MM.1S (cell line): ENCODE data around the gene GPC3.

Experiments used
- DNase-seq: peaks from one replicate; pipeline ENCODE4 v3.0.0-alpha.2; 2015
- H2AFZ ChIP-seq: fragments of 300-600 bp; sonication (generic); 2 replicates; pipeline ENCODE4 v1.6.0; 2016; ENCODE audit warnings: antibody characterized with exemption, low read length
- H3F3A ChIP-seq: fragments of 300-600 bp; sonication (generic); 2 replicates; pipeline ENCODE4 v1.6.1; 2016; ENCODE audit warnings: mild to moderate bottlenecking, antibody characterized with exemption, low read length, moderate library complexity, mixed read lengths; ENCODE audit not compliant: insufficient read depth
- H3K27ac ChIP-seq: fragments of 300-600 bp; sonication (generic); 2 replicates; pipeline ENCODE4 v1.5.1; 2016; ENCODE audit warnings: mild to moderate bottlenecking, low read length
- H3K27me3 ChIP-seq: fragments of 300-600 bp; sonication (generic); replicated peaks from 2 replicates; pipeline ENCODE4 v1.6.0; 2016; ENCODE audit warnings: low read length; ENCODE audit not compliant: insufficient read depth
- H3K36me3 ChIP-seq: fragments of 300-600 bp; sonication (generic); replicated peaks from 2 replicates; pipeline ENCODE4 v1.6.1; 2016; ENCODE audit warnings: mild to moderate bottlenecking, low read length, mixed read lengths; ENCODE audit not compliant: insufficient read depth
- H3K4me1 ChIP-seq: fragments of 300-600 bp; sonication (generic); 2 replicates; pipeline ENCODE4 v1.6.1; 2016; ENCODE audit warnings: low read length, mixed read lengths
- H3K4me2 ChIP-seq: fragments of 300-600 bp; sonication (generic); 2 replicates; pipeline ENCODE4 v1.6.0; 2016; ENCODE audit warnings: low read depth, low read length
- H3K4me3 ChIP-seq: fragments of 300-600 bp; sonication (generic); 2 replicates; pipeline ENCODE4 v1.5.1; 2016; ENCODE audit warnings: low read length, mixed read lengths
- H3K79me2 ChIP-seq: fragments of 300-600 bp; sonication (generic); 2 replicates; pipeline ENCODE4 v1.6.1; 2016; ENCODE audit warnings: mixed run types, low read length, mixed read lengths
- H3K9ac ChIP-seq: fragments of 300-600 bp; sonication (generic); 2 replicates; pipeline ENCODE4 v1.6.1; 2016; ENCODE audit warnings: low read length, mixed read lengths
- H3K9me2 ChIP-seq: fragments of 300-600 bp; sonication (generic); replicated peaks from 2 replicates; pipeline ENCODE4 v1.6.1; 2016; ENCODE audit warnings: mild to moderate bottlenecking, low read length, mixed read lengths; ENCODE audit not compliant: insufficient read depth
- H3K9me3 ChIP-seq: fragments of 300-600 bp; sonication (generic); replicated peaks from 2 replicates; pipeline ENCODE4 v1.6.1; 2016; ENCODE audit warnings: mild to moderate bottlenecking, low read length, mixed read lengths; ENCODE audit not compliant: insufficient read depth
- H4K20me1 ChIP-seq: fragments of 300-600 bp; sonication (generic); 2 replicates; pipeline ENCODE4 v1.6.1; 2016; ENCODE audit warnings: mild to moderate bottlenecking, low read length, moderate library complexity, mixed read lengths; ENCODE audit not compliant: insufficient read depth
- EZH2 ChIP-seq: fragments of 300-600 bp; sonication (generic); optimal IDR thresholded peaks from 2 replicates; pipeline ENCODE3; 2017; ENCODE audit warnings: low read depth, mild to moderate bottlenecking, antibody characterized with exemption, low read length, mixed read lengths
- EZH2phosphoT487 ChIP-seq: fragments of 300-600 bp; sonication (generic); IDR thresholded peaks from 2 replicates; pipeline ENCODE4 v1.6.1; 2018; ENCODE audit warnings: antibody characterized with exemption, low read length
- TF ChIP-seq, protein P1 (sequence below): fragments of 300-600 bp; sonication (generic); IDR thresholded peaks from 2 replicates; pipeline ENCODE4 v1.5.1; 2016; ENCODE audit warnings: antibody characterized with exemption, low read length, mixed read lengths

GPC3 gene

DNA sequence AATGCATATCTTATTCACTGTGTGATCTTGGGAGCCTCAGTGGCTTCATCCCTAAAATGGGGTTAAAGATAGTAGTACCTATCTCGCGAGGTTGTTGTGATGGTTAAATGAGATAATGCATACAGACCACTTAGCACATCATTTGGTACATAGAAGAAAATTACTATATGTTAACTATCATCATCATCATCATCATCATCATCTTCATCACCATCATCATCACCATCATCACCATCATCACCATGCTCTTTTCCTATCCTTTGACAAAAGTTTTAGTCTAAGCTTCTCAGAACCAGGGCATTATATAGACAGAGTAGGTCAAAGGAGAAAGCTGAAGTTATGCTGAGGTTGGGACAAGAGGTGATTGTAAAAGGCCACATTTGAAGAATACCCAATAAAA, 145.0 kb downstream of the GPC3 start:
- H3K9me3 ChIP-seq = no peaks in the 10 kb centered on the region
- DNase-seq = no peak
- no peaks in the 10 kb centered on the region for H3K27me3 ChIP-seq
- H3K27ac ChIP-seq = no peak overlapping the region
- H3F3A ChIP-seq = no peaks in the 10 kb centered on the region
- no peaks in the 10 kb centered on the region for H3K9me2 ChIP-seq
- no peak for TF ChIP-seq EZH2phosphoT487
- H3K4me3 ChIP-seq = no peak overlapping the region
- H3K4me1 ChIP-seq = no peaks in the 10 kb centered on the region
- no peak overlapping the region for H2AFZ ChIP-seq
- no peaks in the 10 kb centered on the region for H3K79me2 ChIP-seq
- no peak overlapping the region for H3K9ac ChIP-seq
- H4K20me1 ChIP-seq = no peaks in the 10 kb centered on the region
- no peak overlapping the region for H3K4me2 ChIP-seq
- H3K36me3 ChIP-seq = no peaks in the 10 kb centered on the region

DNA sequence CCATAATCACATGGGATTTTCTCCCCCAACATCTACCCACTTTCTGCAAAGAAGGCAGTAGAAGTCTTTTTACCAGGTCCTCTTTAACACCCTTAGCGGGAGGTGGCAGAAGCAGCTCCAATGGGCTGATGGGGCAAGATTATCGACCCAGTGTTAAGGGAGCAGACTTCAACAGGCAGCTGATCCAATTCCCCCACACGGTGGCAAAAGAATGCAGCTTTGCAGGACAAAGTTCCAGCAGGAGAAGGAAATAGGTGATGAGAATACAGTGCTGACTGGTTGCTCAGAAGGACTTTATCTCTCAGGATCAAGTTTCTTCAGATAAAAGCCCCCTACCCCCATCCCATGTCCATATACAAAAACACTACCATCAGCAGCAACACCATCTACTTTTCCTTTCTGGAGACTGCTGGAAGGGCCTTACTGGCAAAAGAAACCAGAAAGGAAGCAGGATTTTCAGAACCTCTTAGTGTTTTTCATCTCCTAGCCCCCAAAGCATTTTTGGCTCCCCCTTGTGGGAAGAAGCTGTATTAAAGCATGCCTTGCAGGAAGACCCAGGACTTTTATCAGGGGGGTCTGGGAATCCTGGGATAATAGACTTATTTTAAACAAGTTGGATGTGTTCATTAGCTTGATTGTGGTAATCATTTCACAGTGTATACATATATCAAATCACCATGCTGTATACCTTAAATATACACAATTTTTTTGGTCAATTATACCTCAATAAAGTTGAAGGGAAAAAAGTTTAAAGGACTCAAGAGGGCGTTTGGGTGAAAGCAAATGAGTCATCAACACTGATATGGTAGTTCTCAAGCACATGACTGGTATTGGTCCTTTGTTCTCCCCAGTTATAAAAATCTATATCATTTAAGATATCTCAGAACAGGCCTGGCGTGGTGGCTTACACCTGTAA, 146.4 kb downstream of the GPC3 start:
- H3K27me3 ChIP-seq = no peaks in the 10 kb centered on the region
- H3K4me2 ChIP-seq = no peak overlapping the region
- peak; percentile 30 for DNase-seq
- H3F3A ChIP-seq = no peaks in the 10 kb centered on the region
- H4K20me1 ChIP-seq = no peaks in the 10 kb centered on the region
- H3K4me3 ChIP-seq = no peak overlapping the region
- H3K79me2 ChIP-seq = no peaks in the 10 kb centered on the region
- no peak overlapping the region for H3K27ac ChIP-seq
- H3K4me1 ChIP-seq = no peaks in the 10 kb centered on the region
- H3K9me2 ChIP-seq = no peaks in the 10 kb centered on the region
- no peak overlapping the region for H3K9ac ChIP-seq
- H2AFZ ChIP-seq = no peak overlapping the region
- TF ChIP-seq, protein P1, sequence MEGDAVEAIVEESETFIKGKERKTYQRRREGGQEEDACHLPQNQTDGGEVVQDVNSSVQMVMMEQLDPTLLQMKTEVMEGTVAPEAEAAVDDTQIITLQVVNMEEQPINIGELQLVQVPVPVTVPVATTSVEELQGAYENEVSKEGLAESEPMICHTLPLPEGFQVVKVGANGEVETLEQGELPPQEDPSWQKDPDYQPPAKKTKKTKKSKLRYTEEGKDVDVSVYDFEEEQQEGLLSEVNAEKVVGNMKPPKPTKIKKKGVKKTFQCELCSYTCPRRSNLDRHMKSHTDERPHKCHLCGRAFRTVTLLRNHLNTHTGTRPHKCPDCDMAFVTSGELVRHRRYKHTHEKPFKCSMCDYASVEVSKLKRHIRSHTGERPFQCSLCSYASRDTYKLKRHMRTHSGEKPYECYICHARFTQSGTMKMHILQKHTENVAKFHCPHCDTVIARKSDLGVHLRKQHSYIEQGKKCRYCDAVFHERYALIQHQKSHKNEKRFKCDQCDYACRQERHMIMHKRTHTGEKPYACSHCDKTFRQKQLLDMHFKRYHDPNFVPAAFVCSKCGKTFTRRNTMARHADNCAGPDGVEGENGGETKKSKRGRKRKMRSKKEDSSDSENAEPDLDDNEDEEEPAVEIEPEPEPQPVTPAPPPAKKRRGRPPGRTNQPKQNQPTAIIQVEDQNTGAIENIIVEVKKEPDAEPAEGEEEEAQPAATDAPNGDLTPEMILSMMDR = peak; percentile 71
- no peak for TF ChIP-seq EZH2phosphoT487
- TF ChIP-seq EZH2 = no peak
- no peaks in the 10 kb centered on the region for H3K9me3 ChIP-seq
- H3K36me3 ChIP-seq = no peaks in the 10 kb centered on the region

DNA sequence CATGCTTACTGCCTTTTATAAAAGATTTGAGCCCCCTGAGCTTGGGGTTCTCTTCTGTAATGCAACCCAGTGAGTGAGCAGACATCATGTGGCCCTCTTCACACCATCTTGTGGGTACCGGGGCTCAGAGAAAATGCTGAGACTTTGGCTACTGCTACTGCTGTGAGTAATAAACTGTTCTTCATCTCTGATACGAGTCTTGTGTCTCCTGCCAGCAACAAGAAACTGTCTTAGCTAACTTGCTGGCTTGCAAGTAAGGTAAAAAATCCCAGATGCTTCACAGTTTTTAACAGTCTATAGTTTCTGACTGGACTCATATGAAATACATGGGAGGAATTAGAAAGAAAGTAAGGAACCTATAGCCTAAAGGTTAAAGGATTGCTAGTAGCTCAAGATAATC, 148.3 kb downstream of the GPC3 start:
- Histone ChIP-seq H3K9me3 (no peaks in the 10 kb centered on the region), H3K27ac (no peak overlapping the region), H3K36me3 (no peaks in the 10 kb centered on the region), H2AFZ (no peak overlapping the region), H3K4me2 (no peak overlapping the region), H3K9ac (no peak overlapping the region), H3F3A (no peaks in the 10 kb centered on the region), H4K20me1 (no peaks in the 10 kb centered on the region), H3K27me3 (no peaks in the 10 kb centered on the region), H3K9me2 (no peaks in the 10 kb centered on the region), H3K79me2 (no peaks in the 10 kb centered on the region), H3K4me3 (no peak overlapping the region), H3K4me1 (no peaks in the 10 kb centered on the region)
- no peak for DNase-seq
- TF ChIP-seq, protein P1 = no peak
- no peak for TF ChIP-seq EZH2
- no peak for TF ChIP-seq EZH2phosphoT487

DNA sequence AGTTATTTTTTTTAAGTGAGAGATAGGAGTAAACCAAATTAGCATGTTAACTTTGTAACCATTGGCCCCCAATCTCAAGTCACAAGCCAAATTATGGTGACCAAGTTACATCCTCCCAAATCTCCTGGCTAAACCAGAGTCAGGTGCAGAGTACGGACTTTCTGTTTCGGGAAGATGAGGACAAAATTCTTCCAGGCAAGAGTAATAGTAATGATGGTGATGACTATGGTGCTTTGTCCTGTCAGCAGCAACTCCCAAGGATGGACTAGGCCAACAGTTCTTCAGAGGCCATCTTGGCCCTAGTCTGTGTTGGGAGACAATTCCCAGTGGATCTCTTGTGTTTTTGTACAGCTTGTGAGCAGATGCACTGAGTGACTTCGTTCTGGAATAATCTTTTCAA, 148.8 kb downstream of the GPC3 start:
- no peaks in the 10 kb centered on the region for H3F3A ChIP-seq
- no peaks in the 10 kb centered on the region for H3K9me3 ChIP-seq
- no peaks in the 10 kb centered on the region for H3K27me3 ChIP-seq
- H3K4me1 ChIP-seq = no peaks in the 10 kb centered on the region
- H3K4me2 ChIP-seq = no peak overlapping the region
- H2AFZ ChIP-seq = no peak overlapping the region
- no peaks in the 10 kb centered on the region for H3K36me3 ChIP-seq
- DNase-seq = no peak
- no peak overlapping the region for H3K4me3 ChIP-seq
- no peaks in the 10 kb centered on the region for H3K9me2 ChIP-seq
- no peak overlapping the region for H3K27ac ChIP-seq
- no peaks in the 10 kb centered on the region for H3K79me2 ChIP-seq
- H4K20me1 ChIP-seq = no peaks in the 10 kb centered on the region
- TF ChIP-seq EZH2phosphoT487 (no peak), EZH2 (no peak)
- TF ChIP-seq, protein P1 = no peak
- no peak overlapping the region for H3K9ac ChIP-seq
